ENCODE results near the gene NR2C2. TPM values are rescaled to one million over a fixed set of nuclear protein-coding genes. Genes with fewer than 3 reads are reported as not detected.

The NR2C2 gene
- total and polyA plus RNA-seq, 10 of the 15 experiments (the other 5 are each of a cell fraction or from before 2014, with no cell fraction given): 2.7 to 30.3 (median 18.3) TPM

DNA sequence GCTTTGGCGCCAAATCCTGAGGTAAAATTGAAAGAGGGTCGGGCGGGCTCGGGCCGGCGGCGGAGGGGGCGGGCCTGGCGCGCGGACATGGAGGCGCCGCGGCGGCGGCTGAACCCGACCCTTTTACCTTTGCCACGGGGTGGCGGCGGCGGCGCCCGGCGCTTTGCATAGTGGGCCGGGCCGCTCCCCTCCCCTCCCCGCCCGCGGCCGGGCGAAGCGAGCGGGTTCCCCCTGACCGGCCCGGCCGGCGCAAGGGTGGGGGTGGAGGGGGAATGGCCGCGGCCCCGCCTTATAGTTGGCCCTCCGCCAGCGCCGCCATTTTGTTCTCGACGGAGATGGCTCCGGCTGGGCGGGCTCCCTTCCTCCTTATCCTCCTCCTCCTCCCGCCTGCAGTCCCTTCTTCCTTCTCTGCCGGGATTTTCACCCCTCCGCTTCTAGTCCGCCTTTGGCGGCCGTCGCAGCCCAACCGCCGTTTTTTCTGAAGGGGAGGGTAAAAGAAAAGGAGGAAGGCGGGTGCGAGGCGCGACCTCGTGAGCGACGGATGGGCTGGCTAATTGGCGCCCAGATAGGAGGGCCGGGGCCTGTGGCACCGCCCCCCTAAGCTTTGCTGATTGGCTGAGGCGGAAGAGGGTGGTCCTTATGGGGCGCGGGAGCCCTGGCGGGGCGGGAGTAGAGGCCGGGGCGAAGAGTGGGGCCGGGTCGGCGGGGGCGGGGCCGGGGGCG is 664 bp downstream of the NR2C2 start (continued):
- TF ChIP-seq IRF4 (IDR thresholded peaks at IDR 0.05; ENCODE audit: low read depth, low read length) (no peak), KDM1A (IDR thresholded peaks at IDR 0.05; ENCODE audit: borderline replicate concordance) (no peak), NR2F1 (conservative IDR thresholded peaks at IDR 0.05) (peak; percentile 95), ZNF274 (IDR thresholded peaks at IDR 0.05; ENCODE audit: insufficient read depth, insufficient read length) (no peak), MEF2B (IDR thresholded peaks at IDR 0.05; ENCODE audit: partially characterized antibody, poor library complexity, severe bottlenecking) (no peak), STAT1 (conservative IDR thresholded peaks at IDR 0.05) (peak; percentile 73; the same call in 1 of the 2 replicates), FOXK2 (IDR thresholded peaks at IDR 0.05) (no peak), RAD21 (IDR thresholded peaks at IDR 0.05; ENCODE audit: insufficient read depth, low read depth, low read length) (no peak), HDAC2 (IDR thresholded peaks at IDR 0.05) (no peak), SMC3 (IDR thresholded peaks at IDR 0.05; ENCODE audit: borderline replicate concordance, low read length) (no peak), CHD2 (IDR thresholded peaks at IDR 0.05; ENCODE audit: borderline replicate concordance, low read depth, low read length) (peak; percentile 93), CREB1 (IDR thresholded peaks at IDR 0.05; ENCODE audit: low read depth) (no peak), TAF1 (IDR thresholded peaks at IDR 0.05; ENCODE audit: borderline replicate concordance, low read depth, low read length) (peak; percentile 83; the same call in 1 of the 2 replicates), TCF12 (IDR thresholded peaks at IDR 0.05; ENCODE audit: low read depth, low read length) (0 out of 2 replicates have a peak, but pooled peaks have one; percentile 18), SUZ12 (IDR thresholded peaks at IDR 0.05; ENCODE audit: unreplicated experiment) (no peak), SUPT20H (IDR thresholded peaks at IDR 0.05; ENCODE audit: borderline replicate concordance, control insufficient read depth, low read depth, low read length) (no peak), ATF7 (IDR thresholded peaks at IDR 0.05; ENCODE audit: low read depth) (0 out of 2 replicates have a peak, but pooled peaks have one; percentile 30), NFYB (IDR thresholded peaks at IDR 0.05; ENCODE audit: insufficient read depth, low read depth, low read length) (peak; percentile 75), TCF7 (IDR thresholded peaks at IDR 0.05; ENCODE audit: borderline replicate concordance) (no peak)
- TF ChIP-seq, protein P1, sequence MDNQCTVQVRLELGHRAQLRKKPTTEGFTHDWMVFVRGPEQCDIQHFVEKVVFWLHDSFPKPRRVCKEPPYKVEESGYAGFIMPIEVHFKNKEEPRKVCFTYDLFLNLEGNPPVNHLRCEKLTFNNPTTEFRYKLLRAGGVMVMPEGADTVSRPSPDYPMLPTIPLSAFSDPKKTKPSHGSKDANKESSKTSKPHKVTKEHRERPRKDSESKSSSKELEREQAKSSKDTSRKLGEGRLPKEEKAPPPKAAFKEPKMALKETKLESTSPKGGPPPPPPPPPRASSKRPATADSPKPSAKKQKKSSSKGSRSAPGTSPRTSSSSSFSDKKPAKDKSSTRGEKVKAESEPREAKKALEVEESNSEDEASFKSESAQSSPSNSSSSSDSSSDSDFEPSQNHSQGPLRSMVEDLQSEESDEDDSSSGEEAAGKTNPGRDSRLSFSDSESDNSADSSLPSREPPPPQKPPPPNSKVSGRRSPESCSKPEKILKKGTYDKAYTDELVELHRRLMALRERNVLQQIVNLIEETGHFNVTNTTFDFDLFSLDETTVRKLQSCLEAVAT (IDR thresholded peaks at IDR 0.05): peak; percentile 60
- TF ChIP-seq, protein P2, sequence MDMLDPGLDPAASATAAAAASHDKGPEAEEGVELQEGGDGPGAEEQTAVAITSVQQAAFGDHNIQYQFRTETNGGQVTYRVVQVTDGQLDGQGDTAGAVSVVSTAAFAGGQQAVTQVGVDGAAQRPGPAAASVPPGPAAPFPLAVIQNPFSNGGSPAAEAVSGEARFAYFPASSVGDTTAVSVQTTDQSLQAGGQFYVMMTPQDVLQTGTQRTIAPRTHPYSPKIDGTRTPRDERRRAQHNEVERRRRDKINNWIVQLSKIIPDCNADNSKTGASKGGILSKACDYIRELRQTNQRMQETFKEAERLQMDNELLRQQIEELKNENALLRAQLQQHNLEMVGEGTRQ (IDR thresholded peaks at IDR 0.05; ENCODE audit: borderline replicate concordance, low read depth, low read length): no peak
- TF ChIP-seq, protein P3, sequence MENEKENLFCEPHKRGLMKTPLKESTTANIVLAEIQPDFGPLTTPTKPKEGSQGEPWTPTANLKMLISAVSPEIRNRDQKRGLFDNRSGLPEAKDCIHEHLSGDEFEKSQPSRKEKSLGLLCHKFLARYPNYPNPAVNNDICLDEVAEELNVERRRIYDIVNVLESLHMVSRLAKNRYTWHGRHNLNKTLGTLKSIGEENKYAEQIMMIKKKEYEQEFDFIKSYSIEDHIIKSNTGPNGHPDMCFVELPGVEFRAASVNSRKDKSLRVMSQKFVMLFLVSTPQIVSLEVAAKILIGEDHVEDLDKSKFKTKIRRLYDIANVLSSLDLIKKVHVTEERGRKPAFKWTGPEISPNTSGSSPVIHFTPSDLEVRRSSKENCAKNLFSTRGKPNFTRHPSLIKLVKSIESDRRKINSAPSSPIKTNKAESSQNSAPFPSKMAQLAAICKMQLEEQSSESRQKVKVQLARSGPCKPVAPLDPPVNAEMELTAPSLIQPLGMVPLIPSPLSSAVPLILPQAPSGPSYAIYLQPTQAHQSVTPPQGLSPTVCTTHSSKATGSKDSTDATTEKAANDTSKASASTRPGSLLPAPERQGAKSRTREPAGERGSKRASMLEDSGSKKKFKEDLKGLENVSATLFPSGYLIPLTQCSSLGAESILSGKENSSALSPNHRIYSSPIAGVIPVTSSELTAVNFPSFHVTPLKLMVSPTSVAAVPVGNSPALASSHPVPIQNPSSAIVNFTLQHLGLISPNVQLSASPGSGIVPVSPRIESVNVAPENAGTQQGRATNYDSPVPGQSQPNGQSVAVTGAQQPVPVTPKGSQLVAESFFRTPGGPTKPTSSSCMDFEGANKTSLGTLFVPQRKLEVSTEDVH (IDR thresholded peaks at IDR 0.05; ENCODE audit: low read depth, partially characterized antibody): no peak
- TF ChIP-seq, protein P4, sequence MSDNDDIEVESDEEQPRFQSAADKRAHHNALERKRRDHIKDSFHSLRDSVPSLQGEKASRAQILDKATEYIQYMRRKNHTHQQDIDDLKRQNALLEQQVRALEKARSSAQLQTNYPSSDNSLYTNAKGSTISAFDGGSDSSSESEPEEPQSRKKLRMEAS (IDR thresholded peaks at IDR 0.05; ENCODE audit: low read depth, low read length): peak; percentile 31; the same call in 1 of the 2 replicates
- TF ChIP-seq, protein P5, sequence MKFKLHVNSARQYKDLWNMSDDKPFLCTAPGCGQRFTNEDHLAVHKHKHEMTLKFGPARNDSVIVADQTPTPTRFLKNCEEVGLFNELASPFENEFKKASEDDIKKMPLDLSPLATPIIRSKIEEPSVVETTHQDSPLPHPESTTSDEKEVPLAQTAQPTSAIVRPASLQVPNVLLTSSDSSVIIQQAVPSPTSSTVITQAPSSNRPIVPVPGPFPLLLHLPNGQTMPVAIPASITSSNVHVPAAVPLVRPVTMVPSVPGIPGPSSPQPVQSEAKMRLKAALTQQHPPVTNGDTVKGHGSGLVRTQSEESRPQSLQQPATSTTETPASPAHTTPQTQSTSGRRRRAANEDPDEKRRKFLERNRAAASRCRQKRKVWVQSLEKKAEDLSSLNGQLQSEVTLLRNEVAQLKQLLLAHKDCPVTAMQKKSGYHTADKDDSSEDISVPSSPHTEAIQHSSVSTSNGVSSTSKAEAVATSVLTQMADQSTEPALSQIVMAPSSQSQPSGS (IDR thresholded peaks at IDR 0.05; ENCODE audit: low read length): no peak
